Mesenteric fat pad (tissue), 1 donor: ENCODE data around the gene AFG3L2. TPM values are rescaled to one million over a fixed set of nuclear protein-coding genes. Genes with fewer than 3 reads are reported as not detected.

ENCODE experiments used
- DNase-seq: peaks from one replicate; pipeline ENCODE4 v3.0.0-alpha.2; 2020; ENCODE audit warnings: low spot score
- total RNA-seq: library from RNA; stranded (reverse); fragmentation: NEBNext Ultra II Directional; extraction: Animal tissue kit (Norgen Biotek cat#: 25700); gene quantifications from one replicate; pipeline ENCODE4 v1.2.1, GENCODE V29; 2021
- donor health status: DM: yes; HTN: yes; CAD: no.

Gene AFG3L2
- total RNA-seq, 1 donor from 2014 or later: 44.8 TPM

GRCh38 chr18:12281861-12282260, 95.2 kb downstream of the AFG3L2 start:
- no peak for DNase-seq

- DNase-seq: no peak
Observed at GRCh38 chr18:12279781-12280531, 97.1 kb downstream of the AFG3L2 start.

Other genes with a start within 250 kb of the AFG3L2 start
- 138 TPM for gene CIDEA, start 122.9 kb downstream of the AFG3L2 start, total RNA-seq
- 560 TPM for gene TUBB6, start 69.0 kb downstream of the AFG3L2 start, total RNA-seq
- 4.4 TPM for gene PRELID3A, start 30.7 kb upstream of the AFG3L2 start, total RNA-seq